Caco-2 (cell line): ENCODE data around the gene SECISBP2L. TPM values are rescaled to one million over a fixed set of nuclear protein-coding genes. Genes with fewer than 3 reads are reported as not detected.
"Not testable (repeated sequence)": the region's sequence is repeated elsewhere in the genome, so short reads cannot be mapped to it uniquely, and the experiment has no call there.

Source experiments
- BruUV-seq: library from RNA; stranded (reverse); fragments of 400-500 nt; replicated peaks from 2 replicates; lab custom pipeline; 2021; lab: Mats Ljungman, UMichigan
- CTCF ChIA-PET: fragments of 300-600 bp; sonication (Branson Sonifier 250); formaldehyde crosslinking; loops from one replicate; lab custom pipeline; 2022; ENCODE audit warnings: antibody characterized with exemption; lab: Charles Lee
- POLR2A ChIA-PET: fragments of 300-600 bp; sonication (Branson Sonifier 250); formaldehyde crosslinking; loops from one replicate; lab custom pipeline; 2022; ENCODE audit warnings: antibody characterized with exemption; lab: Charles Lee
- DNase-seq, 2 experiments: peaks; one replicate each; pipeline versions ENCODE4 v3.0.0 to v3.0.0-alpha.2; 2020 to 2022
- H3K27me3 ChIP-seq: replicated peaks from 2 replicates; pipeline ENCODE4 v1.6.0; 2011; ENCODE audit warnings: low read length; ENCODE audit not compliant: control insufficient read depth, insufficient read depth
- H3K36me3 ChIP-seq: 2 replicates; pipeline ENCODE4 v1.5.1; 2011; ENCODE audit warnings: low read length; ENCODE audit not compliant: control insufficient read depth, insufficient read depth
- H3K4me1 ChIP-seq: fragments of 250-450 bp; sonication (Bioruptor Pico); 2 replicates; pipeline ENCODE4 v1.5.1; 2020; ENCODE audit warnings: mild to moderate bottlenecking
- H3K4me3 ChIP-seq: 2 replicates; pipeline ENCODE4 v1.5.1; 2011; ENCODE audit warnings: low read depth, mild to moderate bottlenecking, control low read depth, low read length
- H3K9me3 ChIP-seq: fragments of 250-450 bp; sonication (Bioruptor Pico); 2 replicates; pipeline ENCODE4 v1.5.1; 2020; ENCODE audit warnings: mild to moderate bottlenecking, moderate library complexity
- H3K27ac Mint-ChIP-seq: one replicate; pipeline ENCODE4 v1.8.0; 2022; ENCODE audit warnings: mixed read lengths; ENCODE audit not compliant: unreplicated experiment
- H3K27me3 Mint-ChIP-seq: one replicate; pipeline ENCODE4 v1.8.0; 2022; ENCODE audit warnings: mixed read lengths; ENCODE audit not compliant: insufficient read depth, unreplicated experiment
- H3K36me3 Mint-ChIP-seq: one replicate; pipeline ENCODE4 v1.8.0; 2022; ENCODE audit warnings: mild to moderate bottlenecking, mixed read lengths; ENCODE audit not compliant: insufficient read depth, unreplicated experiment
- H3K4me1 Mint-ChIP-seq: one replicate; pipeline ENCODE4 v1.8.0; 2022; ENCODE audit warnings: low read depth, mixed read lengths; ENCODE audit not compliant: unreplicated experiment
- H3K4me3 Mint-ChIP-seq: one replicate; pipeline ENCODE4 v1.8.0; 2022; ENCODE audit warnings: mild to moderate bottlenecking, moderate library complexity, mixed read lengths; ENCODE audit not compliant: unreplicated experiment
- H3K9me3 Mint-ChIP-seq: one replicate; pipeline ENCODE4 v1.8.0; 2022; ENCODE audit warnings: mixed read lengths; ENCODE audit not compliant: unreplicated experiment
- CTCF ChIP-seq, 2 experiments: fragments of 200-600 bp in 1 of 2; IDR thresholded peaks; 1 replicate in 1 of 2; 2 replicates in 1 of 2; pipeline versions ENCODE4 v1.5.1 to v1.8.0; 2011 to 2022; ENCODE audit warnings: antibody characterized with exemption in 1 of 2, control low read depth in 1 of 2, inconsistent platforms in 1 of 2, low read depth in 1 of 2, low read length in 1 of 2, mild to moderate bottlenecking in 1 of 2, moderate library complexity in 1 of 2; ENCODE audit not compliant: insufficient read depth in 1 of 2, severe bottlenecking in 1 of 2, unreplicated experiment in 1 of 2
- intact Hi-C: fragments of 100-400 bp; cut with micrococcal nuclease; formaldehyde crosslinking; loops from one replicate; pipeline ENCODE4 v1.10.0; 2022; ENCODE audit not compliant: unreplicated experiment
- total RNA-seq: library from RNA; stranded (reverse); gene quantifications from 2 replicates; pipeline ENCODE4 v1.2.3, GENCODE V29; 2022

The SECISBP2L gene
- total RNA-seq, 1 experiment from 2014 or later = 27.9 TPM

- POLR2A ChIA-PET = no interaction called here
- H3K27ac Mint-ChIP-seq = no peak overlapping the region
- CTCF ChIA-PET = no interaction called here
- BruUV-seq = no TSS peak
- H3K36me3 Mint-ChIP-seq = no peaks in the 10 kb centered on the region
- no peak overlapping the region for H3K4me3 ChIP-seq
- no peaks in the 10 kb centered on the region for H3K36me3 ChIP-seq
- no peaks in the 10 kb centered on the region for H3K9me3 Mint-ChIP-seq
- no peaks in the 10 kb centered on the region for H3K4me1 ChIP-seq
- no peaks in the 10 kb centered on the region for H3K27me3 ChIP-seq
- peak in 1 of 2 experiments; percentile 15 for DNase-seq
- no peak overlapping the region for H3K4me3 Mint-ChIP-seq
- intact Hi-C loops = no loop called here
- no peaks in the 10 kb centered on the region for H3K27me3 Mint-ChIP-seq
- H3K9me3 ChIP-seq = no peaks in the 10 kb centered on the region
- H3K4me1 Mint-ChIP-seq = no peaks in the 10 kb centered on the region
- peak in 1 of 2 experiments; percentile 17 for TF ChIP-seq CTCF (IDR thresholded peaks at IDR 0.05; ENCODE audit: insufficient read depth in 1 of 2, low read depth in 1 of 2, low read length in 1 of 2, severe bottlenecking in 1 of 2, unreplicated experiment in 1 of 2)
Observed at GRCh38 chr15:49079340-49080039, 33.2 kb upstream of the SECISBP2L start.

GRCh38 chr15:49075881-49076280 is 29.6 kb upstream of the SECISBP2L start:
- Mint-ChIP-seq H3K27ac (no peak overlapping the region), H3K4me1 (no peaks in the 10 kb centered on the region), H3K27me3 (peaks cover 14% of the 10 kb centered on the region), H3K4me3 (no peak overlapping the region), H3K9me3 (no peaks in the 10 kb centered on the region), H3K36me3 (no peaks in the 10 kb centered on the region)
- BruUV-seq = no TSS peak
- no peaks in the 10 kb centered on the region for H3K36me3 ChIP-seq
- no peaks in the 10 kb centered on the region for H3K4me1 ChIP-seq
- ChIA-PET POLR2A (no interaction called here), CTCF (no interaction called here)
- TF ChIP-seq CTCF (IDR thresholded peaks at IDR 0.05; ENCODE audit: insufficient read depth in 1 of 2, low read depth in 1 of 2, low read length in 1 of 2, severe bottlenecking in 1 of 2, unreplicated experiment in 1 of 2) = no peak
- intact Hi-C loops = no loop called here
- DNase-seq = no peak
- H3K9me3 ChIP-seq = no peaks in the 10 kb centered on the region
- H3K4me3 ChIP-seq = no peak overlapping the region
- H3K27me3 ChIP-seq = no peaks in the 10 kb centered on the region

GRCh38 chr15:49074589-49075287 is 28.5 kb upstream of the SECISBP2L start:
- H3K9me3 ChIP-seq, H3K4me1 ChIP-seq, DNase-seq, BruUV-seq, H3K4me3 ChIP-seq, H3K36me3 ChIP-seq, intact Hi-C loops, H3K27ac Mint-ChIP-seq, POLR2A ChIA-PET, H3K4me1 Mint-ChIP-seq, H3K9me3 Mint-ChIP-seq, CTCF ChIA-PET, H3K27me3 ChIP-seq, H3K4me3 Mint-ChIP-seq, H3K36me3 Mint-ChIP-seq: not testable (repeated sequence)
- peaks cover 22% of the 10 kb centered on the region for H3K27me3 Mint-ChIP-seq
